K562 (cell line): Measurements from ENCODE around the gene AUNIP. TPM values are rescaled to one million over a fixed set of nuclear protein-coding genes. Genes with fewer than 3 reads are reported as not detected.

Experiments
- CBFA2T2 ChIP-seq: fragments of 450-650 bp; conservative IDR thresholded peaks from 2 replicates; pipeline ENCODE4 v1.6.1; 2017; ENCODE audit warnings: mild to moderate bottlenecking
- E2F5 ChIP-seq: sonication (generic); formaldehyde crosslinking; IDR thresholded peaks from 2 replicates; pipeline ENCODE4 v1.8.0; 2022; ENCODE audit warnings: mild to moderate bottlenecking, missing genetic modification reagents
- EP300 ChIP-seq: IDR thresholded peaks from 2 replicates; pipeline ENCODE4 v1.6.1; 2012; ENCODE audit warnings: low read length, improper control_type of control experiment
- KAT8 ChIP-seq: fragments of 450-650 bp; IDR thresholded peaks from 2 replicates; pipeline ENCODE4 v1.6.1; 2016; ENCODE audit warnings: low read depth, mild to moderate bottlenecking
- MCM7 ChIP-seq, 2 experiments: fragments of 450-650 bp; IDR thresholded peaks; 2 replicates each; pipeline ENCODE4 v1.6.1; 2016 to 2018
- NONO ChIP-seq, 2 experiments: fragments of 200-400 bp in 1 of 2; fragments of 450-650 bp in 1 of 2; formaldehyde crosslinking in 1 of 2; IDR thresholded peaks; 2 replicates each; pipeline ENCODE4 v1.6.1; 2017; ENCODE audit warnings: low read depth in 2 of 2, mild to moderate bottlenecking in 2 of 2, moderate library complexity in 2 of 2, low read length in 1 of 2
- NUFIP1 ChIP-seq: fragments of 450-650 bp; IDR thresholded peaks from 2 replicates; pipeline ENCODE4 v1.6.1; 2018; ENCODE audit not compliant: partially characterized antibody
- TFE3 ChIP-seq: fragments of 450-650 bp; formaldehyde crosslinking; IDR thresholded peaks from 2 replicates; pipeline ENCODE4 v1.4.0; 2020; ENCODE audit warnings: mild to moderate bottlenecking, mixed read lengths
- ZBTB26 ChIP-seq: fragments of 450-650 bp; formaldehyde crosslinking; IDR thresholded peaks from 2 replicates; pipeline ENCODE4 v1.4.0; 2022; ENCODE audit warnings: missing genetic modification characterization
- ZFP1 ChIP-seq: fragments of 450-650 bp; formaldehyde crosslinking; IDR thresholded peaks from 2 replicates; pipeline ENCODE4 v1.4.0; 2020; ENCODE audit warnings: mild to moderate bottlenecking, mixed read lengths
- ZNF316 ChIP-seq: fragments of 450-650 bp; IDR thresholded peaks from 2 replicates; pipeline ENCODE4 v1.6.1; 2016
- ZNF551 ChIP-seq: fragments of 250-450 bp; sonication (Bioruptor Pico); IDR thresholded peaks from 2 replicates; pipeline ENCODE4 v1.5.0; 2021; ENCODE audit warnings: mild to moderate bottlenecking, moderate library complexity
- ZNF644 ChIP-seq: fragments of 200-800 bp; sonication (Bioruptor generic); IDR thresholded peaks from 2 replicates; pipeline ENCODE4 v1.6.1; 2016; ENCODE audit warnings: low read depth, missing genetic modification characterization, missing compliant biosample characterization
- polyA plus RNA-seq, 8 experiments: library from polyadenylated mRNA; depleted of rRNA in 4 of 8; stranded (reverse) in 5 of 8; unstranded in 3 of 8; fragments of >200 nt; fragmentation: Nextera tagmentation in 2 of 8; fragmentation: Illumina TruSeq in 1 of 8; extraction: Ambion mirVana in 2 of 8; extraction: Trizol in 1 of 8; gene quantifications; 2 replicates each; pipeline versions ENCODE4 v1.2.1 to v1.2.3, GENCODE V29; 2011 to 2014; ENCODE audit warnings: inconsistent platforms in 1 of 8, missing spikeins in 1 of 8
- total RNA-seq, 7 experiments: library from RNA; depleted of rRNA in 6 of 7; stranded (reverse); fragments of >200 nt in 6 of 7; fragmentation: Illumina TruSeq in 2 of 7; extraction: Trizol in 2 of 7; gene quantifications; 2 replicates each; pipeline versions ENCODE4 v1.2.1 to v1.2.3, GENCODE V29; 2011 to 2021; ENCODE audit warnings: low replicate concordance in 1 of 7
- TF ChIP-seq, protein P1 (sequence below): fragments of 200-800 bp; sonication (Bioruptor generic); IDR thresholded peaks from 2 replicates; pipeline ENCODE4 v1.6.1; 2016; ENCODE audit warnings: missing genetic modification characterization, missing compliant biosample characterization
- TF ChIP-seq, protein P2 (sequence below), 2 experiments: IDR thresholded peaks; 2 replicates each; pipeline ENCODE4 v1.6.1; 2012; ENCODE audit warnings: improper control_type of control experiment in 2 of 2, low read depth in 2 of 2, low read length in 2 of 2, borderline replicate concordance in 1 of 2

Gene AUNIP
- total and polyA plus RNA-seq, 9 of the 15 experiments (the other 6 are each of a cell fraction or from before 2014, with no cell fraction given): 12.1 to 53.8 (median 47.1) TPM

DNA sequence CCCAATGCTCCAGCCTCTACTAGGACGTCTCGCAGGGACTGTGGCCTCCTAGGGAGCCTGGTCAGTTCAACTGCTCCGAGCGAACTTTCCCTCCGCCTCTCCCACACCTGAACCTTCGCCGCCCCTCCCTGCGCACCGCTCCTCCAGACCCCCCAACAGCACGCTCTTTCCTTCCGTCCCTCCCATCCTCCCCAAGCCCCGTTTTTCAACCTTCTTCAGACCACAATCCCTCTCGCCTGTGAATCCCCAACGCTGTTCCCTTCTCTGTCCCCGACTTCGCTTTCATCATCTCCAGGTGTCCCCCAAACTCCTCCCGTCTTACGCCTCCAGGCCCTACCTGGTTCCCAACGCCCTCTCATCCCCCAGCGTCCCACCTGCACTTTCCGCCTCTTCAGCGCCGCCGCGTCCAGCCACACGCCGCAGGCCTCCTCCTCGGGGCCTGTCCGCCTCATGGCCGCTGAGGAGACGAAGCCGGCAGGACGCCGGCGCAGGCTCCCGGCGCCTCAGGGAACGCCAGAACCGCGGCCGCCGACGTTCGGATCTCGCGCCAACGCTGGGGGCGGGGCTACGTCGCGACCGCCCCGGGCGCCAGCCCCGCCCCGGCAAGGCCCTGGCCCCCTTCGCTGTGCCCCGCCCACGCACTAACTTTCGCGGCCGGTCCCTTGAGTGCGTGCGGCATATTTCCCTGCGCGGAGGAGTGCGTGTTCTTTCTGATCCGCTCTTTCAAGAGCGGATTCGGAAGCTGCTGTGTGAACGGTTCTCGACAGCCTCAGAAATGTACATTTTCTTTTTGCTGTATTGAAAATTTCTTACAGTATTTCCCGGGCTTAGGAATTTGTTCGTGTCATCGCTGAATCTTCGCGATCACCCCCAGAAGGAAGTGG, at the start of gene AUNIP (continued):
- TF ChIP-seq, protein P1, sequence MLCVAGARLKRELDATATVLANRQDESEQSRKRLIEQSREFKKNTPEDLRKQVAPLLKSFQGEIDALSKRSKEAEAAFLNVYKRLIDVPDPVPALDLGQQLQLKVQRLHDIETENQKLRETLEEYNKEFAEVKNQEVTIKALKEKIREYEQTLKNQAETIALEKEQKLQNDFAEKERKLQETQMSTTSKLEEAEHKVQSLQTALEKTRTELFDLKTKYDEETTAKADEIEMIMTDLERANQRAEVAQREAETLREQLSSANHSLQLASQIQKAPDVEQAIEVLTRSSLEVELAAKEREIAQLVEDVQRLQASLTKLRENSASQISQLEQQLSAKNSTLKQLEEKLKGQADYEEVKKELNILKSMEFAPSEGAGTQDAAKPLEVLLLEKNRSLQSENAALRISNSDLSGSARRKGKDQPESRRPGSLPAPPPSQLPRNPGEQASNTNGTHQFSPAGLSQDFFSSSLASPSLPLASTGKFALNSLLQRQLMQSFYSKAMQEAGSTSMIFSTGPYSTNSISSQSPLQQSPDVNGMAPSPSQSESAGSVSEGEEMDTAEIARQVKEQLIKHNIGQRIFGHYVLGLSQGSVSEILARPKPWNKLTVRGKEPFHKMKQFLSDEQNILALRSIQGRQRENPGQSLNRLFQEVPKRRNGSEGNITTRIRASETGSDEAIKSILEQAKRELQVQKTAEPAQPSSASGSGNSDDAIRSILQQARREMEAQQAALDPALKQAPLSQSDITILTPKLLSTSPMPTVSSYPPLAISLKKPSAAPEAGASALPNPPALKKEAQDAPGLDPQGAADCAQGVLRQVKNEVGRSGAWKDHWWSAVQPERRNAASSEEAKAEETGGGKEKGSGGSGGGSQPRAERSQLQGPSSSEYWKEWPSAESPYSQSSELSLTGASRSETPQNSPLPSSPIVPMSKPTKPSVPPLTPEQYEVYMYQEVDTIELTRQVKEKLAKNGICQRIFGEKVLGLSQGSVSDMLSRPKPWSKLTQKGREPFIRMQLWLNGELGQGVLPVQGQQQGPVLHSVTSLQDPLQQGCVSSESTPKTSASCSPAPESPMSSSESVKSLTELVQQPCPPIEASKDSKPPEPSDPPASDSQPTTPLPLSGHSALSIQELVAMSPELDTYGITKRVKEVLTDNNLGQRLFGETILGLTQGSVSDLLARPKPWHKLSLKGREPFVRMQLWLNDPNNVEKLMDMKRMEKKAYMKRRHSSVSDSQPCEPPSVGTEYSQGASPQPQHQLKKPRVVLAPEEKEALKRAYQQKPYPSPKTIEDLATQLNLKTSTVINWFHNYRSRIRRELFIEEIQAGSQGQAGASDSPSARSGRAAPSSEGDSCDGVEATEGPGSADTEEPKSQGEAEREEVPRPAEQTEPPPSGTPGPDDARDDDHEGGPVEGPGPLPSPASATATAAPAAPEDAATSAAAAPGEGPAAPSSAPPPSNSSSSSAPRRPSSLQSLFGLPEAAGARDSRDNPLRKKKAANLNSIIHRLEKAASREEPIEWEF (CRISPR knock-in tag): no peak; the same call in none of the 2 replicates
- TF ChIP-seq ZNF316 (peak; percentile 49; the same call in 1 of the 2 replicates), MCM7 (IDR thresholded peaks at IDR 0.05) (peak in 1 of 2 experiments; percentile 38; a peak in 1 of 4 replicates), TFE3 (no peak), KAT8 (no peak), CBFA2T2 (no peak), NUFIP1 (no peak), ZBTB26 (CRISPR knock-in tag) (peak; percentile 96), E2F5 (peak; percentile 80; the same call in 1 of the 2 replicates), ZFP1 (CRISPR knock-in tag) (no peak), ZNF551 (CRISPR knock-in tag) (no peak), EP300 (0 out of 2 replicates have a peak, but pooled peaks have one; percentile 2), NONO (IDR thresholded peaks at IDR 0.05; ENCODE audit: low read depth in 2 of 2, low read length in 1 of 2) (peak; percentile 70 to 84; a peak in 2 of 4 replicates), ZNF644 (peak; percentile 35; the same call in 1 of the 2 replicates)
- TF ChIP-seq, protein P2, sequence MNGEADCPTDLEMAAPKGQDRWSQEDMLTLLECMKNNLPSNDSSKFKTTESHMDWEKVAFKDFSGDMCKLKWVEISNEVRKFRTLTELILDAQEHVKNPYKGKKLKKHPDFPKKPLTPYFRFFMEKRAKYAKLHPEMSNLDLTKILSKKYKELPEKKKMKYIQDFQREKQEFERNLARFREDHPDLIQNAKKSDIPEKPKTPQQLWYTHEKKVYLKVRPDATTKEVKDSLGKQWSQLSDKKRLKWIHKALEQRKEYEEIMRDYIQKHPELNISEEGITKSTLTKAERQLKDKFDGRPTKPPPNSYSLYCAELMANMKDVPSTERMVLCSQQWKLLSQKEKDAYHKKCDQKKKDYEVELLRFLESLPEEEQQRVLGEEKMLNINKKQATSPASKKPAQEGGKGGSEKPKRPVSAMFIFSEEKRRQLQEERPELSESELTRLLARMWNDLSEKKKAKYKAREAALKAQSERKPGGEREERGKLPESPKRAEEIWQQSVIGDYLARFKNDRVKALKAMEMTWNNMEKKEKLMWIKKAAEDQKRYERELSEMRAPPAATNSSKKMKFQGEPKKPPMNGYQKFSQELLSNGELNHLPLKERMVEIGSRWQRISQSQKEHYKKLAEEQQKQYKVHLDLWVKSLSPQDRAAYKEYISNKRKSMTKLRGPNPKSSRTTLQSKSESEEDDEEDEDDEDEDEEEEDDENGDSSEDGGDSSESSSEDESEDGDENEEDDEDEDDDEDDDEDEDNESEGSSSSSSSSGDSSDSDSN (IDR thresholded peaks at IDR 0.05; ENCODE audit: borderline replicate concordance in 1 of 2, low read depth in 2 of 2, low read length in 2 of 2): peak; percentile 88 to 89; a peak in 3 of 4 replicates
